Measurements from ENCODE around the gene PRKCA. TPM values are rescaled to one million over a fixed set of nuclear protein-coding genes. Genes with fewer than 3 reads are reported as not detected.

Gene PRKCA
- total RNA-seq, 1 experiment from 2014 or later: 26.8 TPM

DNA sequence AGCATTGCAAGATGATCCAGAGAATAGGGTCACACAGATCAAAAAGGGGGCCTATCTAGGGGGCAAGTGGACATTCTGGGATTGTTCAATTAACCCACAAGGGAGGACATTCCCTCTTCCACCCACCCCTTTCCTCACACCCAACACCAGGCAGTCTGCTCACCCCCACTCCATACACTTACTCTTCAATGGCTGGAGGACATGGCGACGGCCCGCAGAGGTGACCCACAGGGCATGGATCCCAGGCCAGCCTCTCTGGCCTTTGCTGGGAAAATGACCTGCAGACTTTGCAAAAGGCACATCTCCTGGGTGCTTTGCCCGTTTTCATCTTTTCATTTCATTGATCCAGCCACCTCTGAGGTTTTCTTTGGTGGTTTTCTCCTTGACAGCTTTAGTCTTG is 530.8 kb downstream of the PRKCA start:
- DNase-seq (ENCODE audit: low read depth): no peak

DNA sequence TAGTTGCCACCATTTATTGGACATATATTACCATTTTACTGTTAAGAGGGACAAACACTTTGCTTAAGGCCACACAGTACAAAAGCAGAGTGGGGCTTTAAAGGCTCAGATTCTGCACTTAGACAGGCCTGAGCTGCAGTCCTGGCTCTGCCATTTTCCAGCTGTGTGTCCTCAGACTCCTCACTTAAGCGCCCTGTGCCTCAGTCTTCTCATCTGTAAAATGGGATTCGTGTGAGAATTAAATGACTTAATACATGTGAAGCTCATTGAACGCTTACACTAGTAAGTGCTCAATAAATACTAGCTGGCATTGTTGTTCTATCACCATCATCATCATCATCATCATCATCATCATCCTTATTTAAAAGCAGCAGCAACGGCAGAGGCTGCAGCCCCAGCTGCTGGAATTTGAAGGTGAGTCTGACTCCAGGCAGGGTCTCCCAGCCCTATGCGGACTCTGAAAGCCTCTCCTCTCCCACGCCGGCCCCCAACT is 532.1 kb downstream of the PRKCA start:
- no peak for DNase-seq (ENCODE audit: low read depth)

DNA sequence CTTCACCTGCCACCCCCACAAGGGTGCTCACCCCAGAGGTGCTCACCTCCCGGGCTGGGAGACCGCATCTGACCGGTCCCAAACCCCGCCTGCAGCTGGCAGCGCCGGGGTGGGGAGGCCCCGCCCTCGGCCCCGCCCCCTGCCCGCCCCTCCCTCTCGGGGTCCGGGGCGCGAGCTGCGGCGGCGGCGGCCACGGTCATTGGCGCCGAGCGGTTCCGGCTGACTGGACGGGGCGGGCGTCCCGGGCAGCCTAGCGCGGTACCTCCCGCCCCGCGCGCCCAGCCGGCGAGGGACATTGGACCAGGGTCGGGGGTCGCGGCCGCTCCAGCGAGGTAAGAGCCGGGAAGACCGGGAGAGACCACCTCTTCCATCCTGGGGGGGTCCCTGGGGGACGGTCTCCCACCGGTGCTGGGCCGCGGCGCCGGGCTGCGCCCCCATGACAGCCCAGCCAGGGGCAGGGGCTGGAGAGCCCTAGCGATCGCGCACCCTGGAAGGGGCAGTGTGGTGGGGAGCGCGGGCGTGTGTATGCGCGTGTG is 532.6 kb downstream of the PRKCA start, which contains the start of gene CACNG5:
Gene CACNG5 (plus strand): TSS at position 199 of the 536 bp plus-strand sequence. CDS start 42,216 bp downstream, outside the sequence.
- DNase-seq (ENCODE audit: low read depth): no peak

DNA sequence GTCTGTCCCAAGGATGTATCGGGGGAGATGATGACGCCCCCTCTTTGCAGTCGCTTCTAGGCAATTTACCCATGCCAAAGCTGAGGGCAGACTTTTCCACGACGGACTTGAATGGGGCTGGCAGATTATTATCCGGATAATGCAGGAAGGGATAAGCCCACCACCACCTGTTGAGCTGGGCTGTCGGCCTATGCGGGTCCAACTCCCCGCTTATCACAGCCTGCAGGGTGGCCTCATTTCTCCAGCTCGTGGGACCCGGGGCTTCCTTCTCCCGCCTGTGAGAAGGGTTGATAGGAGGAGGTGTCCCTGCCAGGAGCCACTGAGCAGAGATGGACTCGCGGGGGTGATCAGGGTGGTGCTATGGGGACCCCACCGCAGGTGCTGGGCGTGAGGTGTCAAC is 533.1 kb downstream of the PRKCA start:
- no peak for DNase-seq (ENCODE audit: low read depth)

GRCh38 chr17:66836063-66837005 is 533.9 kb downstream of the PRKCA start:
- no peak for DNase-seq (ENCODE audit: low read depth)

DNA sequence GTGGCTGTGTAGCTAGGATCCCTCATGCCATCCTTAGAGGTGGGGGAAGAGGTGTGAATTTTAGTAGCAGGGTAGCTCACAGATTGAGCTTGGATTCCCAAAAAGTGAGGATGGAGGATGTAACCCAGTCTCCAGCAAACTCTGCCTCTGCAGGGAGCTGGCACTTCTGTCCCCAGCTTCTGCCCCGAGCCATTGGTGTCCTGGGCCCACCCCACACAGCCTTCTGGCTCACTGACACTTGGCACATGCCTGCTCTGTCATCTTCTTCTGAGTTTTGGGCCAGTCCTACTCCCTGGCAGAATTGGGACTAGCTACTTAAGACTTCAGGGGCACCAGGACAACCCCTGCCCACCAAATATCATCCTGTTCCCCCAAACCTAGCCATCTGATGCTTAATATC is 534.8 kb downstream of the PRKCA start:
- no peak for DNase-seq (ENCODE audit: low read depth)

DNA sequence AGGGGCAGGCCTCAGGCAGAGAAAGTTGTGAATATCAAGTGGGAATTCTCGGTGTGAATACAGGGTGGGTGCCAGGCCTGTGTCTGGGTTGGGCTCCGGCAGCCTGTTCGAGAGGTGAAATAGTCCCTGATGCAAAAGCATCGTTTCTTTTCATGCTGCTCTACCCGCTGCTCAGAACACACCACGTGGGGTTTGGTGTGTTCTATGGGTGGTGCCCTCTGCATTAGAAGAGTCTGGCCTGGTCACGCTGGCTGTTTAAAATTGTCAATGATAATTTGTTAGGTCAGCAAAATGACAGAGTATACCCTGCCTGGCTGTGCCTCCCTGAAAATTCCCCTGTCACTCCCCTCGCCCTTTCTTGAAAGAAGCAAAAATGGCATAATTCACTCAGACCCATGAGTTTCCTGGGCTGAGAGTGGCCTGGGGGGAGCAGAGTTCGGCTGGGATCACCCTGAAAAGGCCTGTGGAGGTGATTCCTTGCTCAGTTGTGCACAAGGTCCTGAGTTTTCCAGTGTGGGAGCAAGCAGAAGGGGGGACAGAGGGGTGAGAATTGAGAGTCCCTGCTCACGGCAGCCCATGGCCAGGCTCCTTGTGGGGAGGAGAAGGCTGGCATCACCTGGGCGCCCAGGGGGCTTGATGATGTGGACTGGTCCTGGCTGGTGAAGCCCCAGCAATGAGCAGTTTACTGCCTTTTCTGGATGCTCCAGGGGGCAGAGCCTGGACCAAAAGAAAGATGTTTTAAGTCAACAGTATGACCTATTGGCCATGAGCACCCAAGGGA is 535.7 kb downstream of the PRKCA start:
- DNase-seq (ENCODE audit: low read depth): no peak

DNA sequence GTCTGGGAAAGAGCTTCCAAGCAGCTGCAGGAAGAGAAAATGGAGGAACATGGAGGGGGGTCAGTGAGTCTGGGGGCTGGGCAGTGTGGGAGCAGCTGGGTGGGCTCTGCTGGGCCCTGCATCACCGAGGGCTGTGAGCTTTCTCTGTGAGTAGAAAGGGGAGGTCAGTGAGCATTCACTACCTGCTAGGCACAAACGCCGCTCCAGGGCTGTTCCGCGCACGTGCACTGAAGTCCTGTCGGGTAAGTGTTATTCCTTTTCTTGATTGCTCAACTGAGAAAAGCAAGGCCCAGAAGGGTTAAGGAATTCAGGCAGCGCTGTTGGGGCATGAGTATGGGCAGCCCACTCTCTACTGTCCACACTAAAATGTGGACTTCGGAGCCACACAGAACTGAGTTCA is 537.2 kb downstream of the PRKCA start:
- DNase-seq (ENCODE audit: low read depth): no peak

DNA sequence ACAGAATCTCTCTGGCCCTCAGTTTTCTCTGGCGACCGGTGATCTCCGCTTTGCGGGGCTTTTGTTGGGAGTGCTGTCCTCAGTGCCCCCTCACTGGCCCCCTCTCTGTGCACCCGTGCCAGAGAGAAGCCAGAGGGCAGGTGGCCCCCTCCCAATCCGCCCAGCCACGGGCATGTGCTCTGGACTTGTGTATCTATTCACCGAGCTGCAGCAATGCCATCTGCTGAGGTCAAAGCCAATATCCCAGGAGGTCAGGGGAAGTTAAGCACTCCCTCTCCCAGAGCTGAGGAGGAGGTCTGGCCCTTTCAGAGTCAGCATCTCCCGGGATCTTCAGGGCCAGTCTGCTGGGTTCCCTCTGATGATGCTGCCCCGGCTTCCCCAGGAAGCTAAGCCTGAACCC is 537.6 kb downstream of the PRKCA start:
- no peak for DNase-seq (ENCODE audit: low read depth)

DNA sequence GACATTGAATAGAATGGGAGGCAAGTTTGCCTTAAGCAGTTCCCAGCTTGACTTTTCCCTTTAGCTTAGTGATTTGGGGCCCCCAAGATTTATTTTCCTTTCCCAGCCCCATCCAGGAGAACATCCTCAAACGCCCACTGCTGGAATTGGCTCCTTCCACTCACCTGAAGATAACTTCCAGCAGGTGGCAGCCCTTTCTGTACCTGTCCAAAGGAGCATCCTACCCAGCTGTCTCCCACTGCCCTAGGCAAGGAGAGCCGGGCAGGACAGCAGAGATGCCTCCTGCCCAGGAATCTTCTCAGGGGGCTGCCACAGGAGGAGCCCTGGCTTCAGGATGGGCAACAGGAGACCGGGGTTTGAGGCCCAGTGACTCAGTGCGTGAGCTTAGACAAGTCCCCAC is 538.9 kb downstream of the PRKCA start:
- no peak for DNase-seq (ENCODE audit: low read depth)

- DNase-seq (ENCODE audit: low read depth): no peak
Observed at GRCh38 chr17:66841744-66842143, 539.3 kb downstream of the PRKCA start.

GRCh38 chr17:66842505-66842904 is 540.1 kb downstream of the PRKCA start:
- no peak for DNase-seq (ENCODE audit: low read depth)

GRCh38 chr17:66842959-66843358 is 540.5 kb downstream of the PRKCA start:
- no peak for DNase-seq (ENCODE audit: low read depth)

DNA sequence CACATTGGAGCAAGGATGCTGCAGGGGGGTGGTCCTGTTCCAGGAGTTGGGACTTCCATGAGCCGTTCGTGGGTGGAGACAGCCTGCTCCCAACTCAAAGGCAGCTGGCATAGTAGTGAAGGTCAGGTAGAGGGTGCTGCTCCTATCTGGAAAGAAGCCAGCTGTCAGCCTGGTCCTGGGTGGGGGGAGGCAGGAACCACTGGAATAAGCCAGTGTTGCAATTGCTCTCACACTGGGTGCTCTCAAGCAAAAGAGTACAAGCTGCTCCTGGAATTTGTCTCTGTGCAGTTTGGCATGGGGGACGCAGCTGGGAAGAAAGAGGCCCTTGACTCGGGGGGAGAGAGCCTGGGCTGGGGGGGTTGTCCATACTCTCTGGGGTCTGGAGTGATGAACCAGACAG is 541.2 kb downstream of the PRKCA start:
- no peak for DNase-seq (ENCODE audit: low read depth)

DNA sequence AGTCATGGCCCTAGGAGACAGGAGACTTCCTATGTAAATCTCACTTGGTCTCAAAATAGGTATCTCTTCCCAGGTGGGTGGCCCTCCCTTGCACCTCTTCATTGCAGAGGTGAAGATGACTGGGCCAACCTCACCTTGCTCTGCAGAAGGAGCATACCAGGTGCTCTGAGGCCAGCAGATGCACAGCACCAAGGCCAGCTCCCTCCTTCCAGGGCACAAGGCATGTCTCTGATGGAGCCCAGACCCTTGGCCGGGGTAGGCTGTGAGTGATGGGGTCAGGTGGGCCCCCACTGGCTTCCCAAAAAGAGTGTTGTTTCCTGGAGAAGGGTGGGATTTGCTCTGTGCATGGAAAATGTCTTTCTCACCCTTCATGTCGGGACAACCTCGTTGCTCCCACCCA is 545.3 kb downstream of the PRKCA start:
- no peak for DNase-seq (ENCODE audit: low read depth)

DNA sequence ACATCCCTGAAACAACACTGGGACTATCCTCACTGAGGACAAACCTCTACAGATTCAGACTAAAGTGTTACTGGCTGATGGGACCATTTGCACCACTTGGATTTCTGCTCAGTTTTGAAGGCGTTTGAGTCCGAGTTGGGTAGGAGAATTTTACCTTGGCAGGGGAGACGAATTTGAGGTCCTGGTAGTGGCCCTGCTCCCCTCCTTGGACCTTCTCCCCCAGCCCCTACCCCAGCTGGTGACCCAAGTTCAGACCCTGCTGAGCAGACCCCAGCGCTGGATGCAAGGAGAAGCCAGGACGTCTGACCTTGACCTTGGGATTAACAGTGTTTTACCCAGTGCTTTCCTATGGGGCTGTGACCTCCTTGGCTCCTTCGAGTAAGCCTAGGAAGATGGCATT is 546.1 kb downstream of the PRKCA start:
- DNase-seq (ENCODE audit: low read depth): no peak

- no peak for DNase-seq (ENCODE audit: low read depth)
Observed at GRCh38 chr17:66849032-66849655, 546.7 kb downstream of the PRKCA start.

GRCh38 chr17:66849851-66850580 is 547.6 kb downstream of the PRKCA start:
- no peak for DNase-seq (ENCODE audit: low read depth)

GRCh38 chr17:66850692-66851091 is 548.3 kb downstream of the PRKCA start:
- DNase-seq (ENCODE audit: low read depth): no peak

GRCh38 chr17:66855204-66855603 is 552.8 kb downstream of the PRKCA start:
- no peak for DNase-seq (ENCODE audit: low read depth)

Measured in LHCN-M2 (cell line).